Motor neuron (in vitro differentiated cells): Measurements from ENCODE around the gene EYA2. TPM values are rescaled to one million over a fixed set of nuclear protein-coding genes. Genes with fewer than 3 reads are reported as not detected.

Source experiments
- ATAC-seq, 8 experiments: fragments of 200-7000 bp; cut with Tn5 transposase; replicated peaks in 6 of 8; 2 replicates each; pipeline ENCODE4 v1.8.0; 2021; ENCODE audit warnings: mild to moderate bottlenecking in 8 of 8, moderate library complexity in 8 of 8
- H3K27ac ChIP-seq, 2 donors: fragments of 250-450 bp; sonication (Bioruptor Pico); 2 replicates each; pipeline ENCODE4 v1.9.0; 2021; ENCODE audit warnings: antibody characterized with exemption in 2 of 2, mild to moderate bottlenecking in 2 of 2, moderate library complexity in 1 of 2
- H3K4me1 ChIP-seq, 2 donors: fragments of 250-450 bp; sonication (Bioruptor Pico); replicated peaks in 1 of 2; 2 replicates each; pipeline ENCODE4 v1.6.1; 2021; ENCODE audit warnings: antibody characterized with exemption in 2 of 2, mild to moderate bottlenecking in 2 of 2, moderate library complexity in 1 of 2
- H3K4me3 ChIP-seq, 5 donors: fragments of 250-450 bp; sonication (Bioruptor Pico); 2 replicates each; pipeline ENCODE4 v1.9.0; 2021; ENCODE audit warnings: antibody characterized with exemption in 5 of 5, mild to moderate bottlenecking in 5 of 5, moderate library complexity in 4 of 5
- WGBS, 10 experiments: fragments of 450-650 bp; shearing (Covaris generic); methylation state at CpG; one replicate each; pipeline ENCODE4 v1.0.0; 2022; 5-methylcytosine and 5-hydroxymethylcytosine counted together
- in situ Hi-C, 9 experiments: fragments of 400-800 bp; cut with MboI; loops; one replicate each; pipeline ENCODE4 v1.15.0; 2021; ENCODE audit warnings: low sequenced_read_pairs in 9 of 9, low pct_unique_long_range_greater_than_20kb in 2 of 9; ENCODE audit not compliant: unreplicated experiment in 9 of 9
- total RNA-seq, 8 experiments: library from RNA; unstranded; fragments of 300-600 nt; gene quantifications; 2 replicates each; pipeline versions ENCODE4 v1.2.3 to v1.2.4, GENCODE V29; 2022

The EYA2 gene
- total RNA-seq, 8 experiments from 2014 or later: 0.18 to 7.5 (median 1.9) TPM; not detected in 1

DNA sequence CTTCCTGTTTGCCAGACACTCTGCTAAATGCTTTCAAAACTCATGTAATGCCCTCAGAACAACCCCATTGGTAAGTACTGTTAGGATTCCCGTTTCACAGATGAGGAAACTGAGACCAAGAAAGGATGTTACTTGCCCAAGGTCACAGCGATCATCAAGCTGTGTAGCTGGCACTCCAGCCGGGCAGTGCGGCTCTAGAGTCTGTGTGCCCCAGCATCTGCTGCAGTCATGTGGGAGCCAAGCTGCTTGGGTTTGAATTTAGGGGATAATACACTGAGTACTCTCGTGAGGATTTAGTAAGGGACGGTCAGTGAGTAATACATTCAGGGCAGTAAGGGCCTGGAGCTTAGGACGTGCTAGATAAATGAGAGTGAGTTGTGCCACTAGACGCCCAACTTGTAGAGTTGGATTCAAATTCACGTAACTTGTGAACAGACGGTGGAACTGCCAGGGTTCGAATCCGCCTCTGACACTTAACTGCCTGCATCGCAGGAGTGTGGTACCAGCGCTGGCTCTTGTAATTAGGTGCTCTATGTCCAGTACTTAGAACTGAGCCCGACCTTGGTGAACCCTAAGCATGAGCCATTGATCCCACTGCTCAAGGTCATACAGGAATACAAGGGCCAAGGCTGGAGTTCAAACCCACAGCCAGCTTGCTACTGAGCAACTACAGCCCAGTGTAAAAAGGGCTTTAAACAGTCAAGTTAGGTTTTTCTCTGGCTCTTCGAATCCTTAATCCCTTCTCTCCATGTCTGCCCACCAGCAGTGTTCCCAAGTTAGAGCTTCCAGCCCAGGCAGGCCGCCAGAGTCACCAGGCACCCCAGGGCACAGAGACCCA is 70.2 kb downstream of the EYA2 start:
- WGBS, 10 experiments: 40 to 100% (median 87%) methylated on average over 1 to 9 of the region's 17 CpGs; no CpG with 5 or more reads in 1 of the 10 experiments
- peaks cover under 1 to 3% of the 10 kb centered on the region in 2 donors for H3K4me1 ChIP-seq
- ATAC-seq: no peak
- H3K4me3 ChIP-seq: no peak overlapping the region
- no peak overlapping the region for H3K27ac ChIP-seq
- in situ Hi-C loops: no loop called here

DNA sequence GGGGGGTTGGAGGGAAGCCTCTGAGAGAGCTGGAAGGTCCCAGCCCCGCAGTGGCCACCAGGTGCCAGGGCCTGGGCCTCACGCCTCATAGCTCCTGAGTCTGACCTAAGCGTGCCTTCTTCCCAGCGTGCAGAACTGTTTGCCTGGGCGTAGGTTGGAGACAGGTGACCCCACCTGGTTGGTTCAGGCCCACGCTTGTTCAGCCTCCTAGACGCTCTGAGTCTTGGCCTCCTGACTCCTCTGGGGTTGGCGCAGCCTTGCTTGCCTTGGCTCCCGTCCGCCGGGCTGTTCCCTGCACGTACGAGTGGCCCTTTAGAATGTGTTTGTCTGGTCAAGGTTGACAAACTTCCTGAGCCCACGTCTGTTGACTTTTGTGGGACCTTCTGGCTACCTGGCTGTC is 70.8 kb downstream of the EYA2 start:
- 70 to 91% methylated on average over 2 to 4 of the region's 14 CpGs; no CpG with 5 or more reads in 8 of the 10 experiments for WGBS, 10 experiments
- H3K4me1 ChIP-seq: peaks cover 3 to 6% of the 10 kb centered on the region in 2 donors
- no peak for ATAC-seq
- in situ Hi-C loops: no loop called here
- no peak overlapping the region for H3K27ac ChIP-seq
- no peak overlapping the region for H3K4me3 ChIP-seq

DNA sequence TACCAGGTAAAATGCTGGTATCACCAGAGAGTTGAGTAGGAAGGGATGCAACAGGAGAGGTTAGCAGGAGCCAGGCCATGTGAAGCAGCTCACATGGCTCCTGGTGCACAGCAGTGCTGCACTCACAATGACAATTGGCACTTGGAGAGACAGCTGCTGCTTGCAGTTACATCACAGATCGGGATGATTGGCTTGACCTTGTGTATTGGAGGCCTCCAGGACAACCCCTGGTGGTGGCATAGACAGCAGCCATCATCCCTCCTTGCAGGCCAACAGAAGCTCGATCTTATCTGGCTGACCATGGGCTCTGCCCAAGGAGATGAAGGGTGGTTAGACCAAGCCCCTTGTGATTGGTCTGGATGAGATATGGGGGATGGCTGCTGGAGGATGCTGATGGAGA is 73.0 kb downstream of the EYA2 start:
- no peak overlapping the region for H3K4me3 ChIP-seq
- peaks cover 10 to 12% of the 10 kb centered on the region in 2 donors for H3K4me1 ChIP-seq
- H3K27ac ChIP-seq: no peak overlapping the region
- ATAC-seq: no peak
- WGBS, 10 experiments: 17 to 100% (median 83%) methylated on average over 1 of the region's 2 CpGs; no CpG with 5 or more reads in 5 of the 10 experiments
- in situ Hi-C loops: no loop called here

DNA sequence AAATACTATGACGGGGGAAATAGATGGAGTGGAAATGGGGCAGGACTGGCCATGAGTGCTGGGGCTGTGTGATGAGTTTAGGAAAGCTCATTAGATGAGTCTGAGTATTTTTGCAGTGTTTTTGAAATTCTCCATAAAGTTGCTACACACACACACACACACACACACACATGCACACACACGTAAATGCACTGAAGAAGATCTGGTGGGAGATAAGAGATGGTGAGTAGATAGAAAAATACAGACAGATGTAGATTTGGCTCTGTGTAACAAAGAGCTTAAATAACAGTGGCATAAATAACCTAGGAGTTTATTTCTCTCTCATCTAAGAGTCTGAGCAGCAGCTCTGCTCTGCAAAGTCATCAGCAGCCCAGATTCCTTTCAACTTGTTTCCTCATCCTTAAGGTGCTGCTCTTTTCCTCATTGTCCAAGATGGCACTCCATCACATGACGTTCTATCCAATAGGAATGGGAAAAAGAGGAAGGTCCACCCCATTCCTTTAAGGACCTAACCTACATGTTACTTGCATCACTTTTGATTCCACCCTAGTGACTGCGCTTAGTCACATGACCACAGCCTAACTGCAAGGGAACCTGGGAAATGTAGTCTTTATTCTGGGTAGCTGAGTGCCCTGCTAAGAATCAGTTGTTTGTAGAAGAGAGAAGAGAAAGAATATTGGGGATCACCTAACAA is 76.4 kb downstream of the EYA2 start:
- Histone ChIP-seq H3K27ac (peak overlapping the region; percentile 76 to 86), H3K4me3 (peak overlapping the region in 2 of 5 donors; percentile 2 to 16), H3K4me1 (peaks cover 10 to 12% of the 10 kb centered on the region in 2 donors)
- peak; percentile 92 to 100 (median 99) for ATAC-seq
- in situ Hi-C loops: no loop called here
- 0 to 44% (median 0%) methylated on average over 1 to 3 of the region's 4 CpGs; no CpG with 5 or more reads in 1 of the 10 experiments for whole genome bisulfite sequencing, 10 experiments

DNA sequence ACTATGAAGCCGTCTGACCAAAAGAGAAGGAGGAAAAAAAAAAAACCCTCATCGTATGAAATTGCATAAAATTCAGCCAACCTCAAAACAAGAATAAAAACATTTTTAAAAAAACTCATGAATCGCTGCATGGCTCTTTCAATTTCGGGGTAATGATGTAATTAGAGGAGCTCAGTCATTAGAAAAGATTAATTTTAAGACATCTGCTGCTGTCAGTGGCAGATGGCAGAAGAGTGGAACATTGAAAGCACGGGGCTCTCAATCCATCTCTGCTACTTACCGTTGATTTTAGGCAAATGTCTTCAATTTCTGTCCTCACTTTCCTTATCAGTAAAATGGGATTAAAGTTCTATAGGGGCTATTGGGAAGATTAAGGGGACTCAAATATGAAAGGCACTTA is 79.1 kb downstream of the EYA2 start:
- in situ Hi-C loops: no loop called here
- Histone ChIP-seq H3K4me3 (no peak overlapping the region), H3K27ac (no peak overlapping the region), H3K4me1 (peaks cover 16 to 19% of the 10 kb centered on the region in 2 donors)
- ATAC-seq: no peak
- 5 to 80% (median 49%) methylated on average over 1 to 6 of the region's 6 CpGs for WGBS, 10 experiments

DNA sequence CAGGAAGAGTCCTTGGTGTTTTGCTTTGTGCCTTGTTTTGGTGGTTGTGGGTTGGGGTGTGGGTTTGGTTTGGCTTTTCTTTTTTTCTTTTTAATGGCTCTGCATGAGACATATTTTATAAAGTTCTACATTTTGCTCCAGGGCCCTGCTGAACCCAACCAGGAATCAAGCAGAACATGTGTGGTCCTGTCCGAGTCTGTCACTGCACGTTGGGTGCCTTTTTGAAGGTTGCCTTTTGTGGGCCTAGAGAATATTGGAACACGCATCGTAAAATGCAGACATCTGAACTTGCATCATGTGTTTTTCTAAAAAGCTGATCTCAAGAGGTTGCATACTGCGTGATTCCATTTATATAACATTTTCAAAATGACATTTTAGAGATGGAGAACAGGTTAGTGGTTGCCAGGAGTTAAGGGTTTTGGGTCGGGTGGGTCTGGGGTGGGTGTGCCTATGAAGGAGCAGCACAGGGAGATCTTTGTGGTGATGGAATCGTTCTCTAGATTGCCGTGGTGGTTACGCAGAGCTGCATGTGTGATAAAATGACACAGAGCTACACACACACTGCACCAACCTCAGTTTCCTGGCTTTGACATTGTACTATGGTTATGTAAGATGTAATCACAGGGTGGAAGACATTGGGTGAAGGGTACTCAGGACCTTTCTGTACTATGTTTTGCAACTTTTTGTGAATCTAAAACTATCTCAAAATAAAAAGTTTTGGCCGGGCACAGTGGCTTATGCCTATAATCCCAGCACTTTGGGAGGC is 80.2 kb downstream of the EYA2 start:
- no peak for ATAC-seq
- Histone ChIP-seq H3K27ac (no peak overlapping the region), H3K4me1 (peaks cover 23 to 28% of the 10 kb centered on the region in 2 donors), H3K4me3 (no peak overlapping the region)
- WGBS, 10 experiments: 44 to 100% (median 84%) methylated on average over 2 to 7 of the region's 10 CpGs; no CpG with 5 or more reads in 1 of the 10 experiments
- in situ Hi-C loops: no loop called here

DNA sequence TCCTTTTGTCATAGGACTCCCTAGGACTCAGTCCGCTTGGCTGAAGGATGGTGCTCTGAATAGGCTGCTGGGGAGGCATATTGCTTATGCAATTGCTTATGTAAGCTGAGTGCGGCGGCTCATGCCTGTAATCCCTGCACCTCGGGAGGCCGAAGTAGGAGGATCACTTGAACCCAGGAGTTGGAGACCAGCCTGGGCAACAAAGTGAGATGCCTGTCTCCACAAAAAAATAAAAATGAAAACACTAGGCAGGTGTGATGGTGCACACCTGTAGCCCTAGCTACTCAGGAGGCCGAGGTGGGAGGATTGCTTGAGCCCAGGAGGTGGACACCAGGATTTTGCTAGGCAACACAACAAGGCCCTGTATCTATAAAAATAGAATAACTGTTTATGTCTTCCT is 81.3 kb downstream of the EYA2 start:
- no peak overlapping the region for H3K27ac ChIP-seq
- in situ Hi-C loops: no loop called here
- no peak for ATAC-seq
- H3K4me3 ChIP-seq: no peak overlapping the region
- peaks cover 18 to 20% of the 10 kb centered on the region in 2 donors for H3K4me1 ChIP-seq
- WGBS, 10 experiments: 60 to 100% (median 92%) methylated on average over 1 to 6 of the region's 6 CpGs; no CpG with 5 or more reads in 3 of the 10 experiments

DNA sequence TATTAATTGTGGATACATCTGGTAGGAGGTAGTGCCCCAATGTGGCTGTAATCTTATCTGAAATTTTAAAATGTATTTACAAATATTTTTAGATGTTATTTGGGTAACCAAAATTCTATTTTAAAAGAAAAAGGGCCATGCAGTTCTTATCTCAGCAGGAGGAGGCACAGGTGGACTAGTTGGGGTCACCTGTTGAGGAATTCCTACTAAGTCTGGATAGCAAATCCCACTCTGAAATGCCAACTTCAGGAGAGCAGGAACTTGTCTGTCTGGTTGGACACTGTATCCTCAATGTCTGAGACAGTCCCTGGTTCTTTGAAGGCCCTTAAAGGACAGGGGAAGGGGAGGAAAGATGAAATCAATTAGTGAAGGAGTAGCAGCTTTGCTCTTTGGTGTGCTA is 82.6 kb downstream of the EYA2 start:
- no peak for ATAC-seq
- peaks cover 17 to 19% of the 10 kb centered on the region in 2 donors for H3K4me1 ChIP-seq
- no peak overlapping the region for H3K27ac ChIP-seq
- in situ Hi-C loops: no loop called here
- no peak overlapping the region for H3K4me3 ChIP-seq

DNA sequence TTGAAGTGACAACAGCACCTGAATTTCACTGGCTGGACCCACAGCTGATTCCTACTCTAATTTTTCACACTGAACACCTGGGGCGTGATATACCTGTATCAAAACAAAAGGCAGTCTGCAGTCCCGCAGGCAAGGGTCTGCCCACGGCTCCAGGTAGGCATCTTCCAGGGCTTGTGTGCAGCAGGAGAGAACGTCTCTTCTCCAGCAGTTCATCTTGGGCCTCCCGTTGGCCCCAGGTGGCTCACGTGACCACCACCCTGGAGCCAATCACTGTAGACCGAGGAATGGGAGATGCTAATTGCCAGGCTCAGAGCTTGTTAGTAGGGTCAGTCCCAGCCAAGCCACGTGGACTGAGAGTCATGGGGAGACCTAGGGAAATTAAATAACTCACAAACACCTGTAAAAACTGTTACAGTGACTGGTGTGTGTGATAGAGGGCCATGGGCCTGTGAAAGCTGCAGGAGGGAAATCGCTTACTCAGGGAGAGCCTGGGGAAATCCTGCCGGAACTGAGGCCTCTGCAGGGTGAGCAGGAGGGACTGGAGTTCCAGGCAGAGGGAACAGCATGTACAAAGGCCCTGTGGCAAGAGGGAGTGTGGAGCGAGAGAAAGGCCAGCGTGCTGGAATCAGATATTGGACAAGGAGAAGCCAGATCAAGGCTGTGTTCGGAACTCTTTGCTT is 83.4 kb downstream of the EYA2 start:
- ATAC-seq: no peak
- in situ Hi-C loops: no loop called here
- H3K4me1 ChIP-seq: peaks cover 17 to 19% of the 10 kb centered on the region in 2 donors
- whole genome bisulfite sequencing, 10 experiments: 51 to 100% (median 89%) methylated on average over 1 to 7 of the region's 13 CpGs; no CpG with 5 or more reads in 1 of the 10 experiments
- no peak overlapping the region for H3K4me3 ChIP-seq
- H3K27ac ChIP-seq: peak overlapping the region; percentile 30 to 77

DNA sequence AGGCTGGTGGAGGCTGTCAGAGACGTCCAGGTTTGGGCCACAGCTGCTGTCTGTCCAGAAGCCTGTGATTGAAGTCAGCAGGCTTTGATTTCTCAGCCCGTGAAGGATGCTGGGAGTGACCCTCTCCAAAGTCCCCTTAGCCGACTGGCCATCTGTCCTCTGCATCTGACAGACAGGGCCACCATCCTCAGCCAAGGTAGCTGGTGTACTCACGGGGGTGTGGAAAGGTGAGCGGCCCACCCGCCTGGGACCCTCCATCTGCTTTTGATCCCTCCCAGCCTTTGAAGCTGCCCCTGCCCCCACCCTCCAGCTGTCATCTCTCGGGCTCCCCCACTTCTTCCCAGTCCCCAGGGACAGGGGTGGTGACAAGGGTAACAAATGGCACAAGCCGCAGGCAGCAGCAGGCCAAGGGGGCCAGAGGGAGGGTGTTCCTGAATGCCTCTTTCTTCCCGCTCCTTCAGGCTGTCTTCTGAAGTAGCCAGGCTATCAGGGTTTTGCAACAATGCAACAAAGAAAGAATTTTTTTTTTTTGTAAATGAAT is 84.4 kb downstream of the EYA2 start:
- ATAC-seq: peak in 6 of 8 experiments; percentile 34 to 95 (median 91)
- Histone ChIP-seq H3K27ac (peak overlapping the region; percentile 30 to 77), H3K4me3 (no peak overlapping the region), H3K4me1 (peaks cover 17 to 19% of the 10 kb centered on the region in 2 donors)
- in situ Hi-C loops: no loop called here
- 0 to 70% (median 10%) methylated on average over 1 to 5 of the region's 9 CpGs; no CpG with 5 or more reads in 5 of the 10 experiments for WGBS, 10 experiments

DNA sequence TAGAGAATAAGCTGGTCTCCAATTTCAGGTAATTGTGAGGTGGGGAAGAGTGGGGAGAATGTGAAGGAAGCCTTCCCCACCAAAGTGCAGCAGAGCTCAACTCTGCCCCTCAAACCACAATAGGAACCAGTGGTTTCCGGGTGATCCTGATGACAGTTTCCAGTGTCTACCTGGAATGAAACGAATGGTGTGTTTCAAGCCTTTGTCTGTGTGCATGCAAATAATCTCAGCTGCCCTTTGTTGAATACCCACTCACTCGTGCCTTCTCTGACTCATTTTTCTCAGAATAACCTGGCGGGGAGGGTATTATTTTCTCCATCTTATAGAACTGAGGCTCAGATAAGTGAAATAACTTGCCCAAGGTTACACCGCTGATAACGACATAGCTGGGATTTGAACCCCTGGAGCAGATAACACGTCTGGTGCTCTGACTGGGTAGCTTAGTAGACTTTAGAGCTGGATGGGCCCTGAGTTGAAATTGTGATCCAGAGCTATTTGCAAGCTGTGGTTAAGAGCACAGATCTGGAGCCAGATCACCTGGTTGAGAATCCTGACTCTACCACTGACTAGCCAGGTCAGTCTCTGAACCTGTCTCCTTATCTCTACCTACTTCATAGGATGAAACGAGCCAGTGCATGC is 85.1 kb downstream of the EYA2 start:
- WGBS, 10 experiments: 35 to 87% (median 45%) methylated on average over 2 to 7 of the region's 8 CpGs; no CpG with 5 or more reads in 2 of the 10 experiments
- peak in 5 of 8 experiments; percentile 66 to 78 (median 71) for ATAC-seq
- in situ Hi-C loops: no loop called here
- no peak overlapping the region for H3K4me3 ChIP-seq
- peak overlapping the region; percentile 30 to 77 for H3K27ac ChIP-seq
- peaks cover 17 to 19% of the 10 kb centered on the region in 2 donors for H3K4me1 ChIP-seq

DNA sequence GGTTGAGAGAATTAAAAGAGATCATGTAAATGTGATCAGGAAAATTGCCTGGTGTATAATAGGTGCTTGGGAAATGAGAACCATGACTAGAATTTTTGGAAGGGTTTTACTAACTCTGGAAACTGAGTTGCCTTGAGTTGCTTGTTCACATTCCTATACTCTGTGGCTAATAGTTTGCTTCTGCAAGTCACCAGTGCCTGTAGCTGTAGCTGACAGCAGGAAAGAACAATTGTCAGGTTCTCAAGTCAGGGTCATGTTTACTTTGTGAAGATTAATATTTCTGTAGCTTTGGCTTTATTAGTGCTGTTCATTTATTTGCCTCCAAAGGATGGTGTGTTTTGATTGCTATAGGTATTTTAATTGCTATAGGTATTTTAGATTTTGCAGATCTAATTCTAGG is 86.5 kb downstream of the EYA2 start:
- in situ Hi-C loops: no loop called here
- H3K4me3 ChIP-seq: no peak overlapping the region
- H3K27ac ChIP-seq: no peak overlapping the region
- no peak for ATAC-seq
- H3K4me1 ChIP-seq: peaks cover 17 to 19% of the 10 kb centered on the region in 2 donors
